RWPE1 (cell line): ENCODE results near the gene WNT3.

Experiments used
- CTCF ChIA-PET: fragments of 350-600 bp; sonication (Branson Sonifier 250); formaldehyde crosslinking; extraction: SDS; loops from one replicate; lab custom pipeline; 2021; lab: Yijun Ruan, JAX
- POLR2A ChIA-PET: fragments of 400-600 bp; formaldehyde crosslinking; extraction: SDS; loops from one replicate; lab custom pipeline; 2020; ENCODE audit warnings: antibody characterized with exemption; ENCODE audit not compliant: low non-redundant PET; lab: Yijun Ruan, JAX
- DNase-seq: peaks from one replicate; pipeline ENCODE4 v3.0.0; 2012; ENCODE audit warnings: low spot score
- H3K27ac ChIP-seq: fragments of 450-650 bp; 2 replicates; pipeline ENCODE4 v1.5.1; 2017
- TF ChIP-seq, protein P1 (sequence below): fragments of 450-650 bp; conservative IDR thresholded peaks from 2 replicates; pipeline ENCODE4 v1.5.1; 2017; ENCODE audit warnings: low read depth, mild to moderate bottlenecking

The WNT3 gene

DNA sequence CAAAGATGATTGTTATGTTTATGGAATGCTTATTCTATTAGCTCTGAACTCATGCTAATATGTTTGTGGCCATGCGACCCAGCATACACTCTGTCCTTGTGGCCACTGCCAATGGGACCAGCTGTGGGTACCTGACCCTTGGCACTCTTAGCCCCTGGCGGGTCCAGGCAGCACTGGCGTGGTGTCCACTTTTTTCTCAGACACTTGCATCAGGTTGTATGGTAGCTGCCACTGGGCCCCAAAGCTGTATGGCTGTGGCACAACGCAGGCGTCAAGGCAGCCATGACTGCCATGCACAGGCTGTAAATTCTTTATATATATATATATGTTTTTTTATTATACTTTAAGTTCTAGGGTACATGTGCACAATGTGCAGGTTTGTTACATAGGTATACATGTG lies 20.7 kb upstream of the WNT3 start:
- ChIA-PET CTCF (interaction anchor here (0.6 kb wide), 1 partner anchor 80 kb away, joined by 3 read pairs; no protein-coding TSS in a partner anchor), POLR2A (no interaction called here)
- H3K27ac ChIP-seq = no peak overlapping the region
- no peak for DNase-seq
- TF ChIP-seq, protein P1, sequence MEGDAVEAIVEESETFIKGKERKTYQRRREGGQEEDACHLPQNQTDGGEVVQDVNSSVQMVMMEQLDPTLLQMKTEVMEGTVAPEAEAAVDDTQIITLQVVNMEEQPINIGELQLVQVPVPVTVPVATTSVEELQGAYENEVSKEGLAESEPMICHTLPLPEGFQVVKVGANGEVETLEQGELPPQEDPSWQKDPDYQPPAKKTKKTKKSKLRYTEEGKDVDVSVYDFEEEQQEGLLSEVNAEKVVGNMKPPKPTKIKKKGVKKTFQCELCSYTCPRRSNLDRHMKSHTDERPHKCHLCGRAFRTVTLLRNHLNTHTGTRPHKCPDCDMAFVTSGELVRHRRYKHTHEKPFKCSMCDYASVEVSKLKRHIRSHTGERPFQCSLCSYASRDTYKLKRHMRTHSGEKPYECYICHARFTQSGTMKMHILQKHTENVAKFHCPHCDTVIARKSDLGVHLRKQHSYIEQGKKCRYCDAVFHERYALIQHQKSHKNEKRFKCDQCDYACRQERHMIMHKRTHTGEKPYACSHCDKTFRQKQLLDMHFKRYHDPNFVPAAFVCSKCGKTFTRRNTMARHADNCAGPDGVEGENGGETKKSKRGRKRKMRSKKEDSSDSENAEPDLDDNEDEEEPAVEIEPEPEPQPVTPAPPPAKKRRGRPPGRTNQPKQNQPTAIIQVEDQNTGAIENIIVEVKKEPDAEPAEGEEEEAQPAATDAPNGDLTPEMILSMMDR = no peak

DNA sequence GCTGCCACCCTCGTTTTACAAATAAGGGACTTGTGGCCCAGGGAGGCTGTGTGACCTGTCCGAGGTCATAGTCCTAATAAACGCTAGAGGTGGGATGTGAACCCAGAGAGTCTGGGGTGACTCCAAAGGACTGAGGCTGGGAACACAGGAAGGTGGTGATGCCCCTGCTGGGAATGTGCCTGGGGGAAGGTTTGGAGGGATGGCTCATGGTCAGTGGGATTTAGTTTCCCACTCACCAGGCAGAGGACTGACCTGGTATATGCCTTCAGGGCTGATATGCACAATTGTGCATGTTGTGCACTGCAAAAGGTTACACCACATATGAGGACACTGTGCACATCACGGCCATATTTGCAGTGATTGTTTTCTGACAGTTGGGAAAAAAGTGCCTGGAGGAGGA lies 19.0 kb upstream of the WNT3 start:
- POLR2A ChIA-PET = no interaction called here
- no peak for DNase-seq
- TF ChIP-seq, protein P1 = no peak
- H3K27ac ChIP-seq = no peak overlapping the region
- CTCF ChIA-PET = no interaction called here

DNA sequence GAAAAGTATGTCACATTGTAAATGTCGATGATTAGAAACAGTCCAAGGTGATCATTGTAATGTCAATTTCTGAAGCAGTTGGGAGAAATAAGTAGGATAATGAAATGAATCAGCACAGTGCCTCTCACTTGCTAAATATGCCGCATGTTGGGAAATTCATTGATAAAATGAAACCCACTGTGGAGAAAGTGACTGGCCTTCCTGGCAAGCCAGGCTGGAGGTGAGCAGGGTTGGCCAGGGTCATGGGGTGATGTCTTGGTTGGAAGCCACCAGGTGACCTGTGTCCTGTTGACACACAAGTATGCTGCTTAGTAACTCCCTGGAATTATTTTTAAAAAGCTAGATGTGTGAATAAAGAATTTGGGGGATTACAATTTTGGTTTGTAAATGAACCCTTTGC lies 18.0 kb upstream of the WNT3 start:
- POLR2A ChIA-PET = no interaction called here
- DNase-seq = no peak
- no peak overlapping the region for H3K27ac ChIP-seq
- CTCF ChIA-PET = interaction anchor here (0.6 to 1.2 kb wide), 4 partner anchors 12 to 1258 kb away, joined by 3 to 8 read pairs (median 4); no protein-coding TSS in a partner anchor
- TF ChIP-seq, protein P1 = no peak

DNA sequence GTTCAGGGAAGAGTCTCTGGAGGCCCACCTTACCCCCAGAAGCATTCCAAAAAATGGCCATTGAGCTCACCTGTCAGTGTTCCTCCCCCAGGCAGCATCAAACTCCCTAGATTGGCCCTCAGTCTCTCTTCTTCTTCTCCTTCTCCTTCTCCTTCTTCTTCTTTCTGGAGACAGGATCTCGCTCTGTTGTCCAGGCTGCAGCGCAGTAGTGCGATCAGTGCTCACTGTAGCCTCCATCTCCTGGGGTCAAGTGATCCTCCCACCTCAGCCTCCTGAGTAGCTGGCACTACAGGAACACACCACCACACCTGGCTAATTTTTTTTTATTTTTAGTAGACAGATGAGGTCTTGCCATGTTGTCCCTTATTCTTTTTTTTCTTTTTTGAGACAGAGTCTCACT lies 16.4 kb upstream of the WNT3 start:
- POLR2A ChIA-PET = no interaction called here
- DNase-seq = no peak
- CTCF ChIA-PET = interaction anchor here (0.7 to 1.1 kb wide), 3 partner anchors 12 to 108 kb away, joined by 3 to 5 read pairs (median 5); no protein-coding TSS in a partner anchor
- TF ChIP-seq, protein P1 = no peak
- H3K27ac ChIP-seq = no peak overlapping the region

DNA sequence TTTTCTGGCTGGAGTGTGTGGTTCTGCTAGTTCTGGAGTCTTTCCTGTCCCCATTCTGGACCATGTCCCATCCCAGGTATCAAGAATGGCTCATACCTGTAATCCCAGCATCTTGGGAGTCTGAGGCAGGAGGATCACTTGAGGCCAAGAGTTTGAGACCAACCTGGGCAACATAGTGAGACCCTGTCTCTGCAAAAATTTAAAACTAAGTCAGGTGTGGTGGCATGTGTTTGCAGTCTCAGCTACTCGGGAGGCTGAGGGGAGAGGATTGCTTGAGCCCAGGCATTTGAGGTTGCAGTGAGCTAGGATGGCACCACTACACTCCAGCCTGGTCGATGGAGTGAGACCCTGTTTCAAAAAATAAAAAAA lies 15.3 kb upstream of the WNT3 start:
- CTCF ChIA-PET = interaction anchor here (0.9 kb wide), 1 partner anchor 11 kb away, joined by 3 read pairs; no protein-coding TSS in a partner anchor
- TF ChIP-seq, protein P1 = no peak
- POLR2A ChIA-PET = no interaction called here
- H3K27ac ChIP-seq = peak overlapping the region; percentile 55
- no peak for DNase-seq

DNA sequence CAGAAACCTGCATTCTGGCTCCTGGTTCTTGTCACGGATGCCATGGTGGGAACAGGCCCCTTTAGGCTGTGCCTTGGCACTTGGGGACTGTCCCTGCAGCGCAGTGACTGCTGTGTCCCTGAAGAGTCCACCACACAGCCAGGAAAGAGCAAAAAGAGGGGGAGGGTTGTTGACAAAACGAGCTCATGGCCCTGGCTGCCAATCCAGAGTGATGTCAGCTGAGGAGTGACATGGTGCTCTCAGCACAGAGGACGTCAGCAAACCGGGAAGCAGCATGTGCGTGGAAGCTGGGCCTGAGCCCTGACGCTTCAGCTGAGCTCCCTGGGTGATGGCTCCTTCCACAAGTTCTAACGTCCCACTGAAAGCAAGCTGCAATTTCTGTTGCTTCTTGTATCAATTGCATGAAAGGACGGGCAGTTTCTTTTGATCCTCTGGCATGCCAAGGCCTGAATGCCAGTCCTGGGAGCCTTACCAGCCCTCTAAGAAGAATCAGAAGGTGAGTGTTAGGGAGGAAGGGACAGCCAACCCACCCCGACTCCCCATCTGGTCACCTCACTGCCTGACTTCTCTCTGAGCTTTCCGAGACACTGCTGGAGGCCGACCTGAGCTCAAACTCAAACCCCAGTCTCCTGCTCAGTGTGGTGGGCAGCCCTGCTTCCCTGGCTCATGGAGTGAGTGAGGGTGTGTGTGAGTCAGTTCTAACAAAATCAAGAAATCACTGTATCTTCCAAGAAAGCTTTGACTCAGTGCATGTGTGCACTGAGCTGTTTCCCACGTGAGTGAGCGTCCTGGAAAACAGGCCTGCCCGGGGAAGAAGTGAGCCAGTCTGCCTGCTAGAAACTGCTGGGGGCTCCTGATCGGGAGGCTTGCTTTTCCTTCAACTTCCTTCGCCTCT lies 14.7 kb upstream of the WNT3 start:
- ChIA-PET CTCF (interaction anchor here (0.7 to 1.0 kb wide), 2 partner anchors 8 to 43 kb away, joined by 3 read pairs; no protein-coding TSS in a partner anchor), POLR2A (no interaction called here)
- TF ChIP-seq, protein P1 = no peak
- peak overlapping the region; percentile 55 for H3K27ac ChIP-seq
- no peak for DNase-seq
